NCI-H446 (cell line): Measurements from ENCODE around the gene ARHGAP21.

ENCODE experiments used
- DNase-seq, 2 experiments: peaks; one replicate each; lab custom pipeline; 2025; lab: John Stamatoyannopoulos, UW

The ARHGAP21 gene

DNA sequence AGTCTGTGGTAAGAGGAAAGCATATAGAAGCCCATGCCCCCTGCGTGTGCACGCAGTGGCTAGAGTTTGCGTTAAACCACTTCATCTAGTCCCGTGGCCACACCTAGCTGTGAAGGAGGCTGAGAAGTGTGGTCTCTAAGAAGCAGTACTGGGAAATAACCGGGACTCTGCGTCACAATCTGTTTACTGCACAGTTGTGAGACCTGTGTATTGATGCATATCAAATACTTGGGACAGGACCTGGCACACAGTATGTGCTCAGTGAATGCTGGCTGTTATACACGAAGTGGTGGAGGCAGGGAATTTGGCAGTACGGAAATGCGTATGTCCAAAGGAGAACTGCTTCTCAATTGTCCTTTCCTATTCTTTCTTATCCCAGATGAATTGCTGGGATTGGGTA, 149.5 kb downstream of the ARHGAP21 start:
- DNase-seq = no peak

DNA sequence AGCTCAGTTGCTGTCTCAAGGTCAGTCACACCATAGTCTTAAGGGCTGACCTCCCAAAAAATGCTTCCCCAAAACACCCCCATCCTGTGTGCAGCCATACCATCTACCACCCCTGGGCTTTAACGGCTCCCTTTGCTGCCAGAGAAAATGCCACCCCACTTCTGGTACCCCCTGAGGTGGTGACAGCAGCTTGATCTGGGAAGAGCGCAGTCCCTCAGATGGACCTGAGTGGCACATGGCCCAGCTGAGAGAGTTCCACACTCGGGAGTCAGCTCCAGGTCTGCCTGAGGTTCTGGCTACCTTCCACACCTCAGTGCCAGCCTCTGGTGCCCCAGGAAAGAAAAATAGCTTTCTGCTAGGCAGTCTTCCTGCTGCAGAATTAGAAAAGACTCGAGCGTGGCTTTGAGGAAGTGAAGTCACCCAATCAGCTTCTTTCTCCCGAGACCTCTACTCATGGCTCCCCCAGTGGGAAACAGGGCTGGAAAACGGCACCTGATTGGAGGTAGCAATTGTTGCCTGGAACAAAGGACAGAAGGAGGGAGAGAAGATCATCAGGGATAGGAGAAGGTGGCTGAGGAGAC, 151.7 kb downstream of the ARHGAP21 start:
- DNase-seq = no peak

DNA sequence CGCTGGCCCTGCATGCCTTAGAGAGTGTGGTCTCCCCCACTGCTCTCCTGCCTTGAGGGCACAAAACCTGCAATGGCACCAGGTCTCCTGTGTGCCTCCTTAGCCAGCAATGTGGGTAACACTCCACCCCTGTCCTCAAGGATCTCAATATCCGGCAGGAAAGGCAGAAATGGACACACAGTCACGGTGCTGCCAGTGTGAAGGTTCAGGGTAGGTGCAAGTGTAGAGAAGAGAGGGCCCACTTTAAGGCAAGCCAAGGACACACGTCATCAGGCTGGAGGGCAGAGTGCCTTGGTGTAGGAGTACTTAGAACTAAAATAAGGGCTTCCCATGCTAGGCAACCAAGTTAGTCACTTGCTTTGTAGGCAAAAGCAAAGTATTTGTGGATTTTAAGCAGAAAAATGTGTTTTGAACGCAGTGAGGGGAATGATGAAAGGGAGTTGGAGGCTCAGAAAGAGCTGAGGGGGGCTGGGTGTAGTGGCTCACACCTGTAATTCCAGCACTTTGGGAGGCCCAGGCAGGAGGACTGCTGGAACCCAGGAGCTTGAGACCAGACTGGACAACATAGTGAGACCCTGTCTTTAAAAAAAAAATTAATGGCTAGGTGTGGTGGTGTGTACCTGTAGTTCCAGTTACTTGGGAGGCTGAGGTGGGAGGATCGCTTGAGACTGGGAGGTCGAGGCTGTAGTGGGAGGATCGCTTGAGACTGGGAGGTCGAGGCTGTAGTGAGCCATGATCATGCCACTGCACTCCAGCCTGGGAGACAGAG, 152.8 kb downstream of the ARHGAP21 start:
- no peak for DNase-seq

DNA sequence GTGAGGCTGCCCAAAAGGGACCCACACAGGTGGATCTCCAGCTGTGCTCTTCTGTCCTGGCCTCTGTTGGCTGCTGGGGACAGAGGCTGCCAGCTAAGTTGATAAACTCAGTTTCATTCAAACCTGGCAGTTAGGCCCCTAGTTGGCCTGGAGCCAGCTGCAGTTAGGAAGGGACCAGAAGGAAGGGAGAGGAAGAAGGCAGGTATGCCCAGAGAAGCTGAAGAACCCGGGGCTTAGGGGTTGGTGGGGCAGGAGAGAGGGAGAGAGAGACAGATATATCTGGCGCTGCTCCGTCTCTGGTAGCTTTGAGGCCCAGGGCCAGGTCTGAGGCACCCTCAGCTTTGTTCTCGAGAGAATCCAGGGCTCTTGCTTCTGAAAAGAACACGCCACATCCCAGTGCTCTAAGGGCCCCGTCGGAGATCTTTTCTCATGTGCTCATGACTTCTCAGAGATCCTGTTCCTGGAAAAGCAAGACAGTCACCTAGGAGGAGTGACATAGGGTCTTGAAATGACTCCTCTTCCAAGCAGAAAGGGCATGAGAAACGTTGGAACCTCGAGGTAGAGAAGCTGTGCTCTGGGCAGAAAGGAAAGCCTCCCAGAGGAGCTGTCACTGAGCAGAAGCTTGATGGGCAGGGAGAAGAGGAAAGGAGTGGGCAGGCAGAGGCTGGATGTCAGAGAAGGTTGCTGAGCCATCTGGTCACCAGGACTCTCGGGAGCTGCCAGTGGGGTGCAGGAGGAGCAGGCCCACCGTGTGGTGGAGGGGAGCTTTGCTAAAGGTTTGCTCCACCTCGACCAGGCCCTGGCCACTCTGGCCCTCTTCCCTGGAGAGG, 153.6 kb downstream of the ARHGAP21 start:
- DNase-seq = no peak

DNA sequence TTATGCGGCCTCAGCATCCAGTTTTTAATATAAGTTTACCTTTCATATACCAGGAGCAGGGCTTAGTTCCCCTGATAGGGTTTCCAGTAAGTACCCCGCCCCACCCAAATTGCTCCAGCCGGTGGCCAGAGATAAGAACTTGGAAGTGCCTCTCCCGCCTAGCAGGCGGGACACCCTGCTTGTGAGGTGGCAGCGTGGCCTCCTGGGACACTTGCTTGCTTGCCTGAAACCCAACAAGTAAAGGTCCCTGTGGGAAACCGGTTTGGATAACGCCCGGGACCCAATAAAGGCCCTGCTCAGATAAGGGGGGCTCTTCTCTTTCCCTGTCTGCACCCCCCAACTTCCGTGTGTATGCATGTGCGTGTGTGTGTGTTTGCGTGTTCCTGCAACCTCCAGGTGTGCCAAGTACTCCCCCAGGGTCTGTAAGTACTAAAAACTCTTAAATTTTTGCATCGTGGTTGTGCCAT, 154.3 kb downstream of the ARHGAP21 start:
- DNase-seq = no peak

DNA sequence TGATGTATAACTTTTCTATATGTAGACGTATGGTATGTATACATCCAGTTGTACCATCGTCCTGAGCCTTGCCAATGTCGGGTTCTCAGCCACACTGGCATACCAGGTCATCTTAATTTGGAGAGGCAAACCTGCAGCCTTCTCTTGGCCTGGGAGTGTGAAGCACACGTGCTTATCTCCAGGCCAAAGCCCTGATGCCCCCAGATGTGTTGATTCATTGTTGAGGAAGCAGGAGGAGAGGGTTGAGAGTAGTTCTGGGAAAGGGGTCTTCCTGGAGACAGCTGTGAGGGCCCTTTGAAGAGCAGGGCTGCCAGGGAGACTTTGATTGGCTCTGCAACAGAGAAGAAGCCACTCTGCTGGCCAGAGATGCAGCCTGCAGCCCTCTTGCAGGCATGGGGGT, 155.6 kb downstream of the ARHGAP21 start:
- DNase-seq = no peak

DNA sequence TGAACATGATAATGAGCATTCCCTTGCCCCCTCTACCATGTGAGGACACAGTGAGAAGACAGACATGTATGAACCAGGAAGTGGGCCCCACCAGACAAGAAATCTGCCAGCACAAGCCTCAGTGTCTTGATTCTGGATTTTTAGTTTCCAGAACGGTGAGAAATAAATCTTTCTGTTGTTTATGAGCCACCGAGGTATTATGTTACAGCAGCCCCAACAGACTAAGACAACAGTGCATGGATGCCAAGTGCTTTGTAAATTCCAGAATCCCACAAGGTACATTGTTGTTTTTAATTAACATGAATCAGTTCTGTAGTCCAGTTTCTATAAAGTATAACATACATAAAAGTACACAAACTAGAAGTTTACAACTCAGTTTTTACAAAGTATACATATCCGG, 162.2 kb downstream of the ARHGAP21 start:
- DNase-seq = no peak

DNA sequence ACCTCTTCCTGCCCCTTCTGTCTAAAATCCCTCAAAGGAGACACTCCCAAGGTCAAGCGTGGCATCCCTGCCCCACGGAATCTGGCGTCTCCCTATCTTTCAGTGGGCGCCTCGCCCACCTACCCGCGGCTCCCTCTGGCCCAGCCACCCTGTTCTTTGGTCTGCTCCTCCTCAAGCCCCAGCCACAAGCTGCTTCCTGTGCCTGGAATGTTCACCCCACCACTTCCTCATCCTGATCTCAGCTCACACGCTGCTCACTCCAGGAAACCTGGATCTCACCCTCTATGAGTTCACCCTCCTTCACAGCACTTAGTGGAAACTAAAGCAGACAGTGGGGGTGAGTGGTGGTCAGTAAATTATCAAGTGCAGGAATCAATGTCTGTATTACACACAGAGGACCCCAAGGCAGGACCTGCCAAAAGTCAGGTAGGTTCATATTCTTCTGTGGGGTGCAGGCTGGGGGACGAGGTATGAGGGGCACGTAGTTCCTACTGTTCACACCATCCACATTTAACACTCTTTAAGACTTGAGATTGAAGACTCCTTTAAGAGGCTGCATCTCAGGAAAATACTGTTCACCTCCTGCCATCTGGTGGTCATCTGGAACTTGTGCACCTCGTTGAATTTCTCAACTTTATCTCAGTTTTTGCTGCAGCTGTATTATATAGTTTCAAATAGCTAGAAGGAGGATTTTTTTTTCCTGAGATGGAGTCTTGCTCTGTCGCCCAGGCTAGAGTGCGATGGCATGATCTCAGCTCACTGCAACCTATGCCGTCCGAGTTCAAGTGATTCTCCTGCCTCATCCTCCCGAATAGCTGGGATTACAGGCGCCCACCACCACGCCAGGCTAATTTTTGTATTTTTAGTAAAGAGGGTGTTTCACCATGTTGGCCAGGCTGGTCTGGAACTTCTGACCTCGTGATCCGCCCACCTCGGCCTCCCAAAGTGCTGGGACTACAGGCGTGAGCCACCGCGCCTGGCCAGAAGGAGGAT, 166.6 kb downstream of the ARHGAP21 start:
- peak in 1 of 2 experiments; percentile 45 for DNase-seq

DNA sequence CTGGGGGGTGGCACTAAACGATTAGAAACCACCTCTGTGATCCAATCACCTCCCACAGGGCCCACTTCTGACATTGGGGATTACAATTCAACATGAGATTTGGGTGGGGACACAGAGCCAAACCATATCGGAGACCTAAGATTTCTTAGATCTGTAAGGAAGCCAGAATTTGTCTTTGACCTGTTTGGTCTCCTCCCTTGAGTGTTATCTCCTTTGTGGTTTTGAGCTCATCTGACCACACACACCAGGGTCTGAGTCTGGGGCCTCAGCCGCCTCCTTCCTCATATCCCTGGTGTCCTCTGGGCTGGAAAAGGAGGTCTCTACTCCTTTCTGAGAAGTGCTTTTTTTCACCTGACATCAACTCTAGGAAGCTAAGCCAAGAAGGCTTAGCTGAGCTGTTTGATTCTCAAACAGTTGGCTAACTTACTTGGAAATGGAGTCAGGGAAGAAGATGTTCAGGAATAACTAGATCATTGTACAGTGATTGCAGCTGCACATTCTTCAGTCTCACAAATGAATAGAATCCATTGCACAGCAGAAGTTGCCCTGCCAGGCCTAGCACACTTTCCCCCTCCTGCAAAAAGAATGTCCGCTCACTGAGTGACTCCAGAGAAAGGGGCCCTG, 167.4 kb downstream of the ARHGAP21 start:
- no peak for DNase-seq

DNA sequence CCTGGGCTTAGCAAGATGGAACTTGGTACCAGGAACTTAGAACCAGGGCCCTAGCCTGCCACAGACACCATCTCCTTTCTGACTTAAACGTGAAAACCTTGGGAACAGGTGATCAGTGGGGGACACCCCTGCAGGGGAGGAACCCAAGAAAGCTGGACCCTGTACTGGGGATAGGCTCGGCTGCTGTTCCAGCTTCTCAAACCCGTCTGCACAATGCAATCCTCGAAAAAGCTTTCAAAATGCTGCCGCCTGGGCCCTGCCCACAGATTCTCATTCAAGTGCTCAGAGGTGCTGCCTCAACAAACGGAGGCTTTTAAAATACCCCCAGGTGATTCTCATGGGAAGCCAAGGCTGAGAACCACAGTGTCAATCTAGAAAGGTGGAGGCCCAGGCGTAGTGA, 169.7 kb downstream of the ARHGAP21 start:
- DNase-seq = no peak

DNA sequence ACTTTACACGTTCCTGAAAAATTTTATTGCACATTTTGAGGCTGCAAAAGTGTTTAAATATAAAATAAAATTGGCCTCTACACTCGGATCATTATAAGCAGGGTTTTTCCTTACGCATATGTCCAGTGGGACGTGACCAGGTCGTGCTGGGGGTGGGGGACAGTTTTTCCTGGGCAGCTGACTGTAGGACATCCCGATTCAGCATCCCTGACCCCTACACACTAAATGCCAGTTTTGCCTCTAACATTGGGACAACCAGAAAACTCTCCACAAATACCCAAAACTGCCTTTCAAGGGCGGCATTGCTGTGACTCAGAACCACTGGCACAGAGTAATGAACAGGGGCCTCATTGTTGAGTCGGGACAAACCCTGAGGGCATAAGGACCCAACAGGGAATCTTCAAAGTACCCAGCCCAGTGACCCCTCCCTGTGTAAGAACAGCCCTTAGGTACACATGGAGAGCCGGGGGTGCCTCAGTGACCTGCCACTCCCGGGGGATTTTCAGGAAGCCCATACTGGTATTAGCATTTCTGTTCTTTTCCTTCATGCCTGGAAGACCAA, 170.6 kb downstream of the ARHGAP21 start:
- no peak for DNase-seq

DNA sequence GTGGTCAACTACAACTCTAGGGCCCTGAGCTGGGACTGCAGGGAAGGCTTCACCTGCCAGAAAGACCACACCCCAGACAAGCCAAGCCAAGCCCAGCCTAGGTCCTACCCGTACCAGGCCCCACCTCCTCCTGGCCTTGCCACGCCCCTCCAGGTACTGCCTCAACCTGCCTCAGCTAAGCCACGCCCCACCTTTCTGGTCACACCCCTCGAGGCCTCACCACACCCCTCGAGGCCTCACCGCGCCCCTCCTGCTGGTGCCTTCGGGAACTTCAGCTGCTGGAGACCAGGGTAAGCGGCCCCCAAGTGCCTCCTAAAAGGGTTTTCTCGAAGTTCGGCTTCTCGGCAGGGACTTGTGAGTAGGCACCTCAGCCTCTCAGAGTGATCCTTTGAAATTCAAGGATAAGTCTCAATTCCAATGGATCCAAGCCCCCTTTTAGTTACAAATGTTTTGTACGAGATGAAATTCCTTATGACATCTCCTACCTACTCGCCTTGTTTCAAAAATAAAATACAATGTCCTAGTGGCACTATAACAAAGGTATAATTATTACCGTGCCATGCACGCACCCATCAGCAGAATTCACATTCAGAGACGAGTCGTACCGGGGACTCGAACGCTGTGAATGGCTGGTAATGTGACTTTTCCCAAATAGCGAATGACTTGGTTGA, 171.2 kb downstream of the ARHGAP21 start:
- DNase-seq = no peak

DNA sequence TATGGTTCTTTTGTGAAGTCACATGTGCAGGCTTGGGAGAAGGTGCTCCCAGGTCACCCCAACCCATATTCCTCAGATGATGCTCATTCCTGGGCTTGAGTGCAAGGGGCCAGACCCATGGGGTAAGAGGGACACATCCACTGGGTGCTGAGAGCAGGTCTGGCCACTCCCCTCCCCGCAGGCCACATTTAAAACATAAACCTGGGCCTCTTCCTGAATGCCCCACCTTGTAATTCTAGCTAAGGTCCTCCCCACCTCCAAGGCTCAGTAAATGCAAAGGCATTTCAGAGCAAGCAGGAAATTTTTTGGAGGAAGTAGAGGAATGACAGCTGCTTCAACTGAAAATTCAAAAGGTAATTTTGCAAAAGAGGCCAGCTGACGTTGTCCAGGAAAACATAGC, 172.5 kb downstream of the ARHGAP21 start:
- DNase-seq = no peak

DNA sequence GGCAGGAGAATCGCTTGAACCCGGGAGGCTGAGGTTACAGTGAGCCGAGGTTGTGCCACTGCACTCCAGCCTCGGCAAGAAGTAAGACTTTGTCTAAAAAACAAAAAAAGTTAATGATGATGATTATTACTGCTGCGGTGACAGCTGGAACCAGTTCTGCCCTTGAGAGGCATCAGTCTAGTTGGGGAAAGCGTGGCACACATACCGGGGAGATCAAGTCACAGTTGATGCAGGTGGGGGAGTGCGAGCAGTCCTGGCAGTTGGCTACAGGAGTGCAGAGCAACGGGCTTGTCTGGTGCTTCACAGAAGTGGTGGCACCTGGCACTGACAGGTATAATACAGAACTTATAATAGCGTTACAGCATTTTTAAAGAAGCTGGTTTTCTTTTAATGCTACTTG, 173.0 kb downstream of the ARHGAP21 start:
- DNase-seq = no peak

DNA sequence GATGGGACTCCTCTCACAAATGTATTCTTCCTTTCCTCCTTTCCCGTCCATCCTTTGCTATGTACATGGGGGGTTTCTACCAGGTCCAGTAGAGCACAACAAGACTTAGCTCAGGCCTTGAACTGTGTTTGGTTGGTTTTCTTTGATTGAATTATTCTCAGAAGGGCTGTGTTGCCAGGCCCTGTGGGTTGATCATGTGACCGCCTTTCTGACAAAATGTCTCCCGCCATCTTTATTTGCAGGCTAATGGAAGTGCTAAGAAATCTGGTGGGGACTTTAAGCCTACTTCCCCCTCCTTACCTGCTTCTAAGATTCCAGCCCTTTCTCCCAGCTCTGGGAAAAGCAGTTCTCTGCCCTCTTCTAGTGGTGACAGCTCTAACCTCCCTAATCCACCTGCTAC, 178.1 kb downstream of the ARHGAP21 start:
- DNase-seq = no peak

DNA sequence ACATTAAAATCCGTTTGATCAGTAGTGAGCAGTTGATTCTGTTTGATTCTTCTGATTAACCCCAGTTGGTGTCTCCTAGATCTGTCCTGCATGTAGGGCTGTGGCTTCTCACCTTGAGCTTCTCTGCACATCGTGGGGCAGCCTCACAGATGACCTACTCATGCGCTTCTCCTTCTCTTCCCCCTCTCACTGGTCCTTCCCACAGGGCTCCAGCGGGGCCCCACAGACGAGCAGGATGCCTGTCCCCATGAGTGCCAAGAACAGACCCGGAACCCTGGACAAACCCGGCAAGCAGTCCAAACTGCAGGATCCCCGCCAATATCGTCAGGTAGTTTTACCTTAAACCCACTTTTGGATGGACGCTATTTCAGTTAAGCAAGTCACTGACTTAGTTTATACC, 178.9 kb downstream of the ARHGAP21 start:
- DNase-seq = no peak

DNA sequence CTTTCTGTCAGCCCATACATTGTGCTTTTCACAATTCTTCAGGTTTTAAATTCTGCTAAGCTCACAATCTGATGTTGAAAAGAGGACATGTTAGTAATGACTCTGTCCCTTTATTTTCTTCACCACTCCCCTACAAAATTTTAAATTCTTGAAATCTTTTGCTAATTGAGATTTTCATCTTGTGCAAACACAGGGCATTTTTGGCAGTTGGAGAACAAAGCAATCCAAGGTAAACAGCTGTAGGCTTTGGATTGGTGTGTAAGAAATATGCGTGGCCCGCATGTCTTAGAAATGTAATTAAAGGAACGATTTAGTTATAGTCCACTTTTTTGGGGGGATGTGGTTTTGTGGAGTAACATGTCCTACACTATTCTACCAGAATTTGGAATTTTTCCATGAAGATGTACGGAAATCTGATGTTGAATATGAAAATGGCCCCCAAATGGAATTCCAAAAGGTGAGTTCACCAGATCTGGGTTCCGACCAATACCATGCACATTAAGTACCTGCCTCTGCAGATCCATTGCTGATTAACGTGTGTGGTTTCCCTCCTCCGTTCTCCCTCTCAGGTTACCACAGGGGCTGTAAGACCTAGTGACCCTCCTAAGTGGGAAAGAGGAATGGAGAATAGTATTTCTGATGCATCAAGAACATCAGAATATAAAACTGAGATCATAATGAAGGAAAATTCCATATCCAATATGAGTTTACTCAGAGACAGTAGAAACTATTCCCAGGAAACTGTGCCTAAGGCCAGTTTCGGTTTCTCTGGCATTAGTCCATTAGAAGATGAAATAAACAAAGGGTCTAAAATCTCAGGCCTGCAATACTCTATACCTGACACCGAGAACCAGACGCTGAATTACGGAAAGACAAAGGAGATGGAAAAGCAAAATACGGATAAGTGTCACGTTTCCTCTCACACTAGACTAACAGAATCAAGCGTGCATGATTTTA, 181.1 kb downstream of the ARHGAP21 start:
- no peak for DNase-seq

DNA sequence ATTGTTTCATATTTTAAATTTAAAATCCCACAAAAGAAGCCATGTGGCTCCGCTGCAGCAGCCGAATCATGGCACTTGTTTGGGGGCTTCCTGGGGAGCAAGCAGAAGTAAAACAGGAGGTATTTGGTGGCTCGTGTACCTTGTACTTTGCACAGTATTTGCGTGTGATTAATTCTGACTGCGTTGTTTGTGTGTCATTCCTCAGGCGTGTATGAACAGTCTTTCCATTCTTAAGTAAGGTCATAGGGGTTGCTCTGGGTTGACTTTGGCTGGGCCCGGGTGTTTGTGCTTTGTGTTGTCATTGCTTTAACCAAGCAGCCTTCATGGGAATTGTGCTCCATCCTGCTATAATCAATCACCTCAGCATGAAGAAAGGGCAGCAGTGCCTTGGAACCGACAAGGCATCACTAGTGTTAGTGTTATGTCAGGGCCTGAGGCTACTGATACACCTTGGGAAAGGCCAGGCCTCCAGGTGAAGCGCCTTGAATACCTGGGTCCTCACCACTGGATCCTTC, 182.4 kb downstream of the ARHGAP21 start:
- no peak for DNase-seq

DNA sequence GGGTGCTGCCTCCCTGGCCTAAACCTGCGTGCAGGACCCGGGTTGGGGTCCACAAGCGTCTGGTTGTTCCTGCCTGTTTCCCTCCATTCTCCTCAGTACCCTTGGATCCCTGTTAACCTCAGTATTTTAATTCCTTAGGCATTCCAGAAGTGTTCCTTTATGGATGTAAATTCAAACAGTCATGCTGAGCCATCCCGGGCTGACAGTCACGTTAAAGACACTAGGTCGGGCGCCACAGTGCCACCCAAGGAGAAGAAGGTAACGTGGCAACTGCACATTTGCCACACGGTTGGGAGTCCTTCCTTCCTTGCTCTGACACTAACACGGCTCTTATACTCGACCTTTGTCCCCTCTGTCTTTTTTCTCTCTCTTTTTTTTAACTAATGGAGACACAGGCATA, 187.1 kb downstream of the ARHGAP21 start:
- no peak for DNase-seq
